Smooth muscle cell (in vitro differentiated cells): ENCODE data around the gene SMKR1. TPM values are rescaled to one million over a fixed set of nuclear protein-coding genes. Genes with fewer than 3 reads are reported as not detected.

Experiments used
- DNase-seq: peaks from one replicate; lab custom pipeline; 2025; ENCODE audit not compliant: unreplicated experiment; lab: John Stamatoyannopoulos, UW
- H2AFZ ChIP-seq: fragments of 200-600 bp; sonication (generic); 2 replicates; pipeline ENCODE4 v1.6.0; 2016; ENCODE audit warnings: antibody characterized with exemption, low read depth, mild to moderate bottlenecking
- H3F3A ChIP-seq: fragments of 200-600 bp; sonication (generic); 2 replicates; pipeline ENCODE4 v1.6.0; 2017; ENCODE audit warnings: antibody characterized with exemption, low read depth
- H3K27ac ChIP-seq: fragments of 200-600 bp; sonication (generic); 2 replicates; pipeline ENCODE4 v1.5.1; 2016; ENCODE audit warnings: low read depth, mild to moderate bottlenecking
- H3K27me3 ChIP-seq: fragments of 200-600 bp; sonication (generic); 2 replicates; pipeline ENCODE4 v1.6.1; 2016; ENCODE audit warnings: low read depth, mild to moderate bottlenecking
- H3K36me3 ChIP-seq: fragments of 200-600 bp; sonication (generic); 2 replicates; pipeline ENCODE4 v1.5.1; 2016; ENCODE audit warnings: low read depth
- H3K4me1 ChIP-seq: fragments of 200-600 bp; sonication (generic); 2 replicates; pipeline ENCODE4 v1.5.1; 2016; ENCODE audit warnings: low read depth
- H3K4me2 ChIP-seq: fragments of 200-600 bp; sonication (generic); 2 replicates; pipeline ENCODE4 v1.6.0; 2016; ENCODE audit warnings: mild to moderate bottlenecking
- H3K4me3 ChIP-seq: fragments of 200-600 bp; sonication (generic); 2 replicates; pipeline ENCODE4 v1.5.1; 2016; ENCODE audit warnings: mild to moderate bottlenecking
- H3K79me2 ChIP-seq: fragments of 200-600 bp; sonication (generic); 2 replicates; pipeline ENCODE4 v1.6.0; 2016; ENCODE audit warnings: low read depth, mild to moderate bottlenecking
- H3K9ac ChIP-seq: fragments of 200-600 bp; sonication (generic); 2 replicates; pipeline ENCODE4 v1.6.0; 2016; ENCODE audit warnings: low read depth
- H3K9me3 ChIP-seq: fragments of 200-600 bp; sonication (generic); replicated peaks from 2 replicates; pipeline ENCODE4 v1.5.1; 2016; ENCODE audit warnings: low read depth
- H4K20me1 ChIP-seq: fragments of 200-600 bp; sonication (generic); 2 replicates; pipeline ENCODE4 v1.6.0; 2016; ENCODE audit warnings: low read depth
- WGBS: methylation state at CpG from one replicate; pipeline ENCODE4 v1.1.7; 2016; ENCODE audit warnings: low lambda C conversion rate; 5-methylcytosine and 5-hydroxymethylcytosine counted together
- polyA plus RNA-seq: library from polyadenylated mRNA; unstranded; fragments of >200 nt; fragmentation: Nextera tagmentation; extraction: Ambion mirVana; gene quantifications from 2 replicates; pipeline ENCODE4 v1.2.1, GENCODE V29; 2016
- total RNA-seq: library from RNA; depleted of rRNA; stranded (reverse); fragments of >200 nt; gene quantifications from 2 replicates; pipeline ENCODE4 v1.2.3, GENCODE V29; 2014
- TF ChIP-seq, protein P1 (sequence below): fragments of 200-600 bp; sonication (generic); IDR thresholded peaks from 2 replicates; pipeline ENCODE4 v1.5.1; 2017; ENCODE audit warnings: borderline replicate concordance, mild to moderate bottlenecking, antibody characterized with exemption; ENCODE audit not compliant: insufficient read depth, poor library complexity, severe bottlenecking

SMKR1 gene
- total and polyA plus RNA-seq, 2 experiments from 2014 or later: not detected

- no peak overlapping the region for H3K4me3 ChIP-seq
- no peaks in the 10 kb centered on the region for H3K4me1 ChIP-seq
- no peaks in the 10 kb centered on the region for H3K9me3 ChIP-seq
- TF ChIP-seq, protein P1, sequence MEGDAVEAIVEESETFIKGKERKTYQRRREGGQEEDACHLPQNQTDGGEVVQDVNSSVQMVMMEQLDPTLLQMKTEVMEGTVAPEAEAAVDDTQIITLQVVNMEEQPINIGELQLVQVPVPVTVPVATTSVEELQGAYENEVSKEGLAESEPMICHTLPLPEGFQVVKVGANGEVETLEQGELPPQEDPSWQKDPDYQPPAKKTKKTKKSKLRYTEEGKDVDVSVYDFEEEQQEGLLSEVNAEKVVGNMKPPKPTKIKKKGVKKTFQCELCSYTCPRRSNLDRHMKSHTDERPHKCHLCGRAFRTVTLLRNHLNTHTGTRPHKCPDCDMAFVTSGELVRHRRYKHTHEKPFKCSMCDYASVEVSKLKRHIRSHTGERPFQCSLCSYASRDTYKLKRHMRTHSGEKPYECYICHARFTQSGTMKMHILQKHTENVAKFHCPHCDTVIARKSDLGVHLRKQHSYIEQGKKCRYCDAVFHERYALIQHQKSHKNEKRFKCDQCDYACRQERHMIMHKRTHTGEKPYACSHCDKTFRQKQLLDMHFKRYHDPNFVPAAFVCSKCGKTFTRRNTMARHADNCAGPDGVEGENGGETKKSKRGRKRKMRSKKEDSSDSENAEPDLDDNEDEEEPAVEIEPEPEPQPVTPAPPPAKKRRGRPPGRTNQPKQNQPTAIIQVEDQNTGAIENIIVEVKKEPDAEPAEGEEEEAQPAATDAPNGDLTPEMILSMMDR: no peak
- no peaks in the 10 kb centered on the region for H3K79me2 ChIP-seq
- 76% methylated on average over 7 of the region's 7 CpGs for WGBS
- H3K9ac ChIP-seq: no peak overlapping the region
- H3K36me3 ChIP-seq: no peaks in the 10 kb centered on the region
- no peak overlapping the region for H3K27ac ChIP-seq
- H4K20me1 ChIP-seq: no peaks in the 10 kb centered on the region
- no peak overlapping the region for H2AFZ ChIP-seq
- H3F3A ChIP-seq: no peaks in the 10 kb centered on the region
- H3K4me2 ChIP-seq: no peak overlapping the region
- peaks cover 10% of the 10 kb centered on the region for H3K27me3 ChIP-seq
- no peak for DNase-seq
Measured at GRCh38 chr7:129496653-129497052, 5.7 kb upstream of the SMKR1 start.

- TF ChIP-seq, protein P1: no peak
- H3K27ac ChIP-seq: no peak overlapping the region
- H3F3A ChIP-seq: no peaks in the 10 kb centered on the region
- 95% methylated on average over 4 of the region's 4 CpGs for WGBS
- no peaks in the 10 kb centered on the region for H4K20me1 ChIP-seq
- H3K9ac ChIP-seq: no peak overlapping the region
- no peak overlapping the region for H3K4me2 ChIP-seq
- no peaks in the 10 kb centered on the region for H3K9me3 ChIP-seq
- no peaks in the 10 kb centered on the region for H3K79me2 ChIP-seq
- H2AFZ ChIP-seq: no peak overlapping the region
- no peak overlapping the region for H3K4me3 ChIP-seq
- no peaks in the 10 kb centered on the region for H3K36me3 ChIP-seq
- H3K27me3 ChIP-seq: peaks cover 14% of the 10 kb centered on the region
- no peak for DNase-seq
- H3K4me1 ChIP-seq: no peaks in the 10 kb centered on the region
Measured at GRCh38 chr7:129497156-129497555, 5.2 kb upstream of the SMKR1 start.

DNA sequence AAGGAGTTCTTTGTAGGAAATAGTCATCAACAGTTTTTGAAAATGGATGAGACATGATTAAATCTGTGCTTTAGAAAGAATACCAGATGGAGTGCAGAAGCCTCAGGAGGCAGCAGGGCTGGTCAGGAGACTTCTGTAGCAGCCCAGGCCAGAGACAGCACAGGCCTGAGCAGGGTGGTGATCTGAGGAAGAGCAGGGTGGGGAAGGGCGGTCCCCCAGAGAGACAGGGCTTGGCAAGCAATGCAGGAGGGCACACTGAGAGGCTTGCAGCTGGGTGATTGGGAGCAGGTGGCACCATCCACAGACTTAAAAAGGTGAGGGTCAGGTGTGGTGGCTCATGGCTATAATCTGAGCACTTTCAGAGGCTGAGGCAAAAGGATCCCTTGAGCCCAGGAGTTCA is 4.3 kb upstream of the SMKR1 start:
- Histone ChIP-seq H3K36me3 (no peaks in the 10 kb centered on the region), H3K4me3 (no peak overlapping the region), H3K9ac (no peak overlapping the region), H2AFZ (no peak overlapping the region), H4K20me1 (no peaks in the 10 kb centered on the region), H3K9me3 (no peaks in the 10 kb centered on the region), H3K4me2 (no peak overlapping the region), H3F3A (no peaks in the 10 kb centered on the region), H3K4me1 (no peaks in the 10 kb centered on the region), H3K27me3 (peaks cover 22% of the 10 kb centered on the region), H3K27ac (no peak overlapping the region), H3K79me2 (no peaks in the 10 kb centered on the region)
- 100% methylated on average over 1 of the region's 1 CpG for WGBS
- no peak for DNase-seq
- TF ChIP-seq, protein P1: no peak

DNA sequence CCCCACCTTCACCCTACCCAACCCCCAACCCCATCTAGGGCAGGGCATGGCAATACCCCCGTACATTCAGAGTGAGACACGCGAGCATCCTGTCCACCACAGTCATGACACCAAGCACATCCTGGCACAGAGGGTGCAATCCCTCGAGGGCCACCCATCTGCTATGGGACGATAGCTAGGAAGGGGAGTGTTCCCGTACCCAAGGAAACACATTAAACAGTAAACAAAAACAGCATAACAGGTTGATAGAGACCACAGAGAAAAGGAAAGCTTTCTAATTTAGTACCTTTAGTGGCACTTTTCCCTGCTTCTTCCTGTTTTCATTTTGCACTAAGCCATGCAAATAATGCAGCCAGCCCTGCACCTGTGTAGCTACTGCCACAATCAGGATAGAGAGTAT is 2.3 kb upstream of the SMKR1 start:
- TF ChIP-seq, protein P1: no peak
- no peak for DNase-seq
- H3K4me1 ChIP-seq: peaks cover 4% of the 10 kb centered on the region
- no peak overlapping the region for H3K4me2 ChIP-seq
- 88% methylated on average over 6 of the region's 6 CpGs for WGBS
- no peaks in the 10 kb centered on the region for H3K36me3 ChIP-seq
- H2AFZ ChIP-seq: no peak overlapping the region
- no peak overlapping the region for H3K4me3 ChIP-seq
- H3F3A ChIP-seq: no peaks in the 10 kb centered on the region
- H3K9ac ChIP-seq: no peak overlapping the region
- no peaks in the 10 kb centered on the region for H4K20me1 ChIP-seq
- peaks cover 39% of the 10 kb centered on the region for H3K27me3 ChIP-seq
- no peaks in the 10 kb centered on the region for H3K9me3 ChIP-seq
- no peak overlapping the region for H3K27ac ChIP-seq
- H3K79me2 ChIP-seq: no peaks in the 10 kb centered on the region
